Measurements from ENCODE around the gene FSTL5. TPM values are rescaled to one million over a fixed set of nuclear protein-coding genes. Genes with fewer than 3 reads are reported as not detected.
"Not testable (repeated sequence)": the region's sequence is repeated elsewhere in the genome, so short reads cannot be mapped to it uniquely, and the experiment has no call there.

Gene FSTL5
- total and polyA plus RNA-seq, 2 donors (not counting 3 experiments of a cell fraction or from before 2014, with no cell fraction given), result 1.3 to 1.9 TPM

GRCh38 chr4:161758412-161758811, 405.4 kb downstream of the FSTL5 start:
- DNase-seq (ENCODE audit: low read depth, low spot score); H3K36me3 ChIP-seq (ENCODE audit: control insufficient read depth in 2 of 2, extremely low read depth in 1 of 2, insufficient read depth in 2 of 2, low read length in 2 of 2); H3K27ac ChIP-seq (ENCODE audit: insufficient read depth, low read depth, low read length); H3K27me3 ChIP-seq (ENCODE audit: control insufficient read depth in 2 of 2, insufficient read depth in 2 of 2, low read length in 2 of 2); dilution Hi-C loops (cut with MboI; ENCODE audit: extremely low pct_ligation_motif_present, low sequenced_read_pairs); H2AFZ ChIP-seq (ENCODE audit: low read depth, low read length); H3K4me2 ChIP-seq (ENCODE audit: insufficient read depth, low read length); H3K4me3 ChIP-seq (replicated peaks in 1 of 3; ENCODE audit: insufficient read depth in 1 of 3, low read depth in 1 of 3, low read length in 3 of 3); CTCF ChIA-PET; POLR2A ChIA-PET; H4K20me1 ChIP-seq (replicated peaks; ENCODE audit: control insufficient read depth, extremely low read depth, insufficient read depth, low read length); H3K9me1 ChIP-seq (replicated peaks; ENCODE audit: control insufficient read depth, extremely low read depth, insufficient read depth, low read length); H3K9ac ChIP-seq (replicated peaks; ENCODE audit: extremely low read depth, insufficient read depth, low read length); FAIRE-seq; BruUV-seq (replicated peaks); H3K9me3 ChIP-seq (replicated peaks; ENCODE audit: control insufficient read depth, insufficient read depth, low read length); H3K79me2 ChIP-seq (ENCODE audit: control insufficient read depth, insufficient read depth, low read length); intact Hi-C loops (cut with micrococcal nuclease): not testable (repeated sequence)
- H3K4me1 ChIP-seq (ENCODE audit: control insufficient read depth, extremely low read depth, insufficient read depth, low read length), result peaks cover 16% of the 10 kb centered on the region

- TF ChIP-seq FOS (IDR thresholded peaks at IDR 0.05; ENCODE audit: borderline replicate concordance, insufficient read depth, low read length) (no peak), POLR2A (IDR thresholded peaks at IDR 0.05; ENCODE audit: low read depth, low read length) (no peak), EZH2 (IDR thresholded peaks at IDR 0.05; ENCODE audit: borderline replicate concordance, low read depth, low read length, severe bottlenecking) (no peak), MAX (IDR thresholded peaks at IDR 0.05; ENCODE audit: insufficient read depth, insufficient read length) (no peak), GATA2 (IDR thresholded peaks at IDR 0.05; ENCODE audit: insufficient read depth, insufficient read length, low read depth, low read length) (no peak), MYC (IDR thresholded peaks at IDR 0.05; ENCODE audit: low read depth, low read length) (no peak), POLR2AphosphoS5 (IDR thresholded peaks at IDR 0.05; ENCODE audit: insufficient read depth, low read depth, low read length) (no peak), JUN (IDR thresholded peaks at IDR 0.05; ENCODE audit: borderline replicate concordance, insufficient read depth, insufficient read length, low read depth) (no peak), CTCF (IDR thresholded peaks at IDR 0.05; ENCODE audit: extremely low read depth in 1 of 2, insufficient read depth in 1 of 2, low read depth in 1 of 2, low read length in 2 of 2) (no peak)
- no peaks in the 10 kb centered on the region for H3K9me3 ChIP-seq (replicated peaks; ENCODE audit: control insufficient read depth, insufficient read depth, low read length)
- H3K27me3 ChIP-seq (ENCODE audit: control insufficient read depth in 2 of 2, insufficient read depth in 2 of 2, low read length in 2 of 2), result no peaks in the 10 kb centered on the region
- H4K20me1 ChIP-seq (replicated peaks; ENCODE audit: control insufficient read depth, extremely low read depth, insufficient read depth, low read length), result no peaks in the 10 kb centered on the region
- dilution Hi-C loops (cut with MboI; ENCODE audit: extremely low pct_ligation_motif_present, low sequenced_read_pairs) (no loop called here), intact Hi-C loops (cut with micrococcal nuclease) (no loop called here)
- no TSS peak for BruUV-seq (replicated peaks)
- CTCF ChIA-PET, result no interaction called here
- DNase-seq (ENCODE audit: low read depth, low spot score), result no peak
- H3K4me3 ChIP-seq (replicated peaks in 1 of 3; ENCODE audit: insufficient read depth in 1 of 3, low read depth in 1 of 3, low read length in 3 of 3), result no peak overlapping the region
- H3K27ac ChIP-seq (ENCODE audit: insufficient read depth, low read depth, low read length), result no peak overlapping the region
- no peaks in the 10 kb centered on the region for H3K36me3 ChIP-seq (ENCODE audit: control insufficient read depth in 2 of 2, extremely low read depth in 1 of 2, insufficient read depth in 2 of 2, low read length in 2 of 2)
- POLR2A ChIA-PET, result no interaction called here
- H3K9me1 ChIP-seq (replicated peaks; ENCODE audit: control insufficient read depth, extremely low read depth, insufficient read depth, low read length), result no peaks in the 10 kb centered on the region
- H3K79me2 ChIP-seq (ENCODE audit: control insufficient read depth, insufficient read depth, low read length), result no peaks in the 10 kb centered on the region
- H2AFZ ChIP-seq (ENCODE audit: low read depth, low read length), result no peak overlapping the region
- no peak overlapping the region for H3K9ac ChIP-seq (replicated peaks; ENCODE audit: extremely low read depth, insufficient read depth, low read length)
- no peak for FAIRE-seq
- no peak overlapping the region for H3K4me2 ChIP-seq (ENCODE audit: insufficient read depth, low read length)
- no peaks in the 10 kb centered on the region for H3K4me1 ChIP-seq (ENCODE audit: control insufficient read depth, extremely low read depth, insufficient read depth, low read length)
These were observed 434.9 kb downstream of the FSTL5 start for GRCh38 chr4:161728929-161729328.

All from endothelial cell of umbilical vein (primary cell).